H1 (cell line): ENCODE results near the gene ASAH2B. TPM values are rescaled to one million over a fixed set of nuclear protein-coding genes. Genes with fewer than 3 reads are reported as not detected.
"Not testable (repeated sequence)": the region's sequence is repeated elsewhere in the genome, so short reads cannot be mapped to it uniquely, and the experiment has no call there.

Source experiments
- CTCF ChIA-PET: fragments of 300-600 bp; sonication (Branson Sonifier 250); formaldehyde crosslinking; loops from one replicate; lab custom pipeline; 2021; ENCODE audit not compliant: partially characterized antibody; lab: Charles Lee
- POLR2A ChIA-PET: fragments of 300-600 bp; sonication (Branson Sonifier 250); formaldehyde crosslinking; loops from one replicate; lab custom pipeline; 2021; ENCODE audit warnings: inconsistent platforms; ENCODE audit not compliant: partially characterized antibody; lab: Charles Lee
- DNase-seq, 2 experiments: peaks; one replicate each; pipeline versions ENCODE4 v3.0.0 to v3.0.0-alpha.2; 2010 to 2022; ENCODE audit warnings: low spot score in 2 of 2, low read depth in 1 of 2, mixed read lengths in 1 of 2
- FAIRE-seq: peaks from 2 replicates; lab custom pipeline; 2011; peaks lifted over from hg19 to GRCh38; lab: Jason Lieb, UNC
- H2AFZ ChIP-seq: 2 replicates; pipeline ENCODE4 v1.8.1; 2012; ENCODE audit warnings: low read length, inconsistent platforms
- H2AK5ac ChIP-seq: 2 replicates; pipeline ENCODE4 v1.6.1; 2013; ENCODE audit warnings: low read depth, low read length
- H2BK120ac ChIP-seq: replicated peaks from 2 replicates; pipeline ENCODE3; 2013; ENCODE audit warnings: low read depth, low read length, inconsistent platforms
- H2BK12ac ChIP-seq: 2 replicates; pipeline ENCODE4 v1.6.1; 2013; ENCODE audit warnings: low read depth, low read length
- H2BK15ac ChIP-seq: 2 replicates; pipeline ENCODE4 v1.6.1; 2013; ENCODE audit warnings: low read length
- H2BK20ac ChIP-seq: 2 replicates; pipeline ENCODE4 v1.6.1; 2013; ENCODE audit warnings: low read length
- H2BK5ac ChIP-seq: 2 replicates; pipeline ENCODE4 v1.6.1; 2013; ENCODE audit warnings: low read depth, low read length
- H3K14ac ChIP-seq: 2 replicates; pipeline ENCODE4 v1.6.1; 2013; ENCODE audit warnings: inconsistent platforms; ENCODE audit not compliant: insufficient read length
- H3K18ac ChIP-seq: 2 replicates; pipeline ENCODE4 v1.6.1; 2013; ENCODE audit warnings: low read length; ENCODE audit errors: extremely low read depth
- H3K23ac ChIP-seq: 2 replicates; pipeline ENCODE4 v1.6.1; 2013; ENCODE audit warnings: inconsistent platforms; ENCODE audit not compliant: insufficient read length
- H3K23me2 ChIP-seq: 2 replicates; pipeline ENCODE4 v1.6.1; 2013; ENCODE audit warnings: low read depth, low read length
- H3K27ac ChIP-seq: 2 replicates; pipeline ENCODE4 v1.6.1; 2011; ENCODE audit warnings: low read depth, low read length, inconsistent platforms
- H3K27me3 ChIP-seq, 4 experiments: replicated peaks in 1 of 4; 1 replicate in 1 of 4; 2 replicates in 3 of 4; pipeline versions ENCODE4 v1.6.1 to v1.8.1; 2011 to 2013; ENCODE audit warnings: low read length in 3 of 4, mild to moderate bottlenecking in 3 of 4, inconsistent platforms in 2 of 4, mixed read lengths in 2 of 4, moderate library complexity in 1 of 4; ENCODE audit not compliant: control insufficient read depth in 3 of 4, insufficient read depth in 3 of 4; ENCODE audit errors: extremely low read depth in 1 of 4
- H3K36me3 ChIP-seq, 4 experiments: 2 replicates each; pipeline versions ENCODE4 v1.6.1 to v1.8.1; 2011 to 2013; ENCODE audit warnings: mild to moderate bottlenecking in 4 of 4, low read length in 3 of 4, moderate library complexity in 2 of 4, control low read depth in 1 of 4, inconsistent platforms in 1 of 4; ENCODE audit not compliant: insufficient read depth in 4 of 4, control insufficient read depth in 2 of 4
- H3K4ac ChIP-seq: replicated peaks from 2 replicates; pipeline ENCODE3; 2013; ENCODE audit warnings: low read length, low read depth, mixed read lengths, inconsistent platforms; ENCODE audit not compliant: insufficient read length
- H3K4me1 ChIP-seq, 4 experiments: replicated peaks in 1 of 4; 1 replicate in 1 of 4; 2 replicates in 3 of 4; pipeline versions ENCODE4 v1.6.1 to v1.8.1; 2011 to 2013; ENCODE audit warnings: low read length in 3 of 4, inconsistent platforms in 2 of 4, mixed read lengths in 1 of 4; ENCODE audit not compliant: insufficient read depth in 4 of 4, control insufficient read depth in 3 of 4
- H3K4me2 ChIP-seq, 2 experiments: 2 replicates each; pipeline versions ENCODE4 v1.6.1 to v1.8.1; 2011 to 2013; ENCODE audit warnings: low read depth in 2 of 2, low read length in 2 of 2, control low read depth in 1 of 2, inconsistent platforms in 1 of 2, mild to moderate bottlenecking in 1 of 2; ENCODE audit not compliant: insufficient read depth in 1 of 2
- H3K4me3 ChIP-seq, 4 experiments: fragments of 200-600, 300-600 bp in 1 of 4; sonication (generic), shearing (Covaris generic), sonication (Bioruptor Twin) in 1 of 4; 2 replicates each; pipeline versions ENCODE4 v1.5.1 to v1.8.1; 2011 to 2016; ENCODE audit warnings: low read length in 4 of 4, low read depth in 3 of 4, control low read depth in 2 of 4, inconsistent platforms in 2 of 4, mild to moderate bottlenecking in 2 of 4, mixed read lengths in 1 of 4, moderate library complexity in 1 of 4; ENCODE audit not compliant: insufficient read depth in 2 of 4; ENCODE audit errors: extremely low read depth in 1 of 4
- H3K56ac ChIP-seq: replicated peaks from 2 replicates; pipeline ENCODE3; 2013; ENCODE audit warnings: low read depth, mild to moderate bottlenecking, mixed read lengths, low read length, inconsistent platforms; ENCODE audit not compliant: insufficient read length
- H3K79me1 ChIP-seq: 2 replicates; pipeline ENCODE4 v1.6.1; 2013; ENCODE audit warnings: low read depth, low read length, control low read depth
- H3K79me2 ChIP-seq, 2 experiments: 2 replicates each; pipeline versions ENCODE4 v1.6.1 to v1.8.1; 2012 to 2013; ENCODE audit warnings: low read length in 2 of 2, mild to moderate bottlenecking in 2 of 2, inconsistent platforms in 1 of 2; ENCODE audit not compliant: insufficient read depth in 2 of 2, control insufficient read depth in 1 of 2
- H3K9ac ChIP-seq, 4 experiments: replicated peaks in 1 of 4; 1 replicate in 1 of 4; 2 replicates in 3 of 4; pipeline versions ENCODE4 v1.6.1 to v1.8.1; 2011 to 2013; ENCODE audit warnings: low read depth in 3 of 4, low read length in 3 of 4, control low read depth in 2 of 4, mild to moderate bottlenecking in 2 of 4, moderate library complexity in 2 of 4, inconsistent platforms in 1 of 4; ENCODE audit errors: extremely low read depth in 1 of 4
- H3K9me3 ChIP-seq, 2 experiments: 2 replicates each; pipeline versions ENCODE4 v1.6.1 to v1.8.1; 2012 to 2013; ENCODE audit warnings: mild to moderate bottlenecking in 2 of 2, moderate library complexity in 2 of 2, control low read depth in 1 of 2, inconsistent platforms in 1 of 2, low read depth in 1 of 2, low read length in 1 of 2, mixed read lengths in 1 of 2; ENCODE audit not compliant: insufficient read depth in 2 of 2
- H4K20me1 ChIP-seq, 2 experiments: replicated peaks in 1 of 2; 2 replicates each; pipeline versions ENCODE3 to v1.8.1; 2011 to 2013; ENCODE audit warnings: inconsistent platforms in 2 of 2, low read length in 2 of 2, mild to moderate bottlenecking in 1 of 2; ENCODE audit not compliant: insufficient read depth in 2 of 2, control insufficient read depth in 1 of 2
- H4K5ac ChIP-seq: 2 replicates; pipeline ENCODE4 v1.6.1; 2013; ENCODE audit warnings: low read length, low read depth, mixed read lengths, inconsistent platforms; ENCODE audit not compliant: insufficient read length
- H4K8ac ChIP-seq: 2 replicates; pipeline ENCODE4 v1.8.0; 2013; ENCODE audit warnings: mild to moderate bottlenecking, moderate library complexity, low read length, inconsistent platforms; ENCODE audit not compliant: insufficient read depth; ENCODE audit errors: extremely low read depth
- H4K91ac ChIP-seq: replicated peaks from 2 replicates; pipeline ENCODE3; 2013; ENCODE audit warnings: low read length, mixed read lengths, inconsistent platforms; ENCODE audit not compliant: insufficient read length
- WGBS, 2 experiments: shearing (Covaris generic) in 1 of 2; methylation state at CpG; one replicate each; pipeline versions ENCODE4 v1.1.6 to v1.1.7; 2013 to 2015; ENCODE audit warnings: low lambda C conversion rate in 2 of 2, mixed read lengths in 2 of 2, inconsistent platforms in 1 of 2, low coverage in 1 of 2, missing lambda C conversion rate in 1 of 2; ENCODE audit not compliant: insufficient replicate concordance in 2 of 2, insufficient coverage in 1 of 2, insufficient read length in 1 of 2; ENCODE audit errors: extremely low coverage in 1 of 2, missing lambda C conversion rate in 1 of 2; 5-methylcytosine and 5-hydroxymethylcytosine counted together
- polyA plus RNA-seq, 7 experiments: library from polyadenylated mRNA; depleted of rRNA in 3 of 7; stranded (reverse) in 5 of 7; unstranded in 2 of 7; fragments of >200 nt in 5 of 7; fragments of 200-250 nt in 2 of 7; gene quantifications; 1 replicate in 5 of 7; 2 replicates in 1 of 7; 4 replicates in 1 of 7; pipeline versions ENCODE4 v1.2.1 to v1.2.3, GENCODE V29; 2011 to 2013; ENCODE audit warnings: missing spikeins in 2 of 7, mixed read lengths in 2 of 7
- total RNA-seq: library from RNA; stranded (reverse); fragmentation: NEBNext Ultra II Directional; extraction: Animal tissue kit (Norgen Biotek cat#: 25700); gene quantifications from 2 replicates; pipeline ENCODE4 v1.2.1, GENCODE V29; 2021

Gene ASAH2B
- total and polyA plus RNA-seq, 2 of the 8 experiments (the other 6 are each of a cell fraction or from before 2014, with no cell fraction given) = 3.6 to 4.7 TPM

GRCh38 chr10:50702997-50703396 is 36.7 kb upstream of the ASAH2B start:
- H3K79me1 ChIP-seq, H3K14ac ChIP-seq, H4K20me1 ChIP-seq, DNase-seq, H3K4me3 ChIP-seq, H3K36me3 ChIP-seq, H2BK5ac ChIP-seq, H4K5ac ChIP-seq, H2BK20ac ChIP-seq, H3K23me2 ChIP-seq, H3K4me2 ChIP-seq, H3K9me3 ChIP-seq, H3K27me3 ChIP-seq, H2BK15ac ChIP-seq, H3K56ac ChIP-seq, H4K8ac ChIP-seq, H4K91ac ChIP-seq, H2AFZ ChIP-seq, H3K79me2 ChIP-seq, H3K23ac ChIP-seq, H3K4me1 ChIP-seq, H3K4ac ChIP-seq, FAIRE-seq, H3K9ac ChIP-seq, POLR2A ChIA-PET, H2AK5ac ChIP-seq, H2BK12ac ChIP-seq, H3K18ac ChIP-seq, CTCF ChIA-PET, H3K27ac ChIP-seq, H2BK120ac ChIP-seq: not testable (repeated sequence)
- WGBS, 2 experiments = 98% methylated on average over 5 of the region's 7 CpGs; no CpG with 5 or more reads in 1 of the 2 experiments

DNA sequence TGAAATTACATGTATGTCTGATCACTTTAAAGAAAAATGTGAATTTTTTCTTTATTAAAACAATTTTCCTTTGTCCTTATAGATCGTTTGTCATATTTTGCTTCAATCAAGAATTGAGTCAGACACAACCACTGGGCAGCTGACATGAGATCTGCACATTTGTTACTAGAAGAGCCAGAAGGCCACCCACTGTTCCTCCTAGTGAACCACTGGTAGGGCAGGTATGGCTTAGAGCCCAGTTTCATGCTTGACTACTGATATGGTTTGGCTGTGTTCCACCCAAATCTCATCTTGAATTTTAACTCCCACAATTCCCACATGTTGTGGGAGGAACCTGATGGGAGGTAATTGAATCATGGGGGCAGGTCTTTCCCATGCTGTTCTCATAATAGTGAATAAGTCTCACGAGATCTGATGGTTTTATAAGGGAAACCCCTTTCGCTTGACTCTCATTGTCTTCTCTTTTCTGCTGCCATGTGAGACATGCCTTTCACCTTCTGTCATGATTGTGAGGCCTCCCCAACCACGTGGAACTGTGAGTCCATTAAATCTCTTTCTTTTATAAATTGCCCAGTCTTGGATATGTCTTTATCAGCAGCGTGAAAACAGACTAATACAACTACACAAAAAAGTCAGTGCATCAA is 35.2 kb upstream of the ASAH2B start:
- H3K14ac ChIP-seq, H3K27ac ChIP-seq, H2AK5ac ChIP-seq, H2BK20ac ChIP-seq, H2BK12ac ChIP-seq, H2BK15ac ChIP-seq, H3K27me3 ChIP-seq, POLR2A ChIA-PET, H2BK5ac ChIP-seq, H3K23ac ChIP-seq, CTCF ChIA-PET, H3K18ac ChIP-seq, H4K91ac ChIP-seq, H4K5ac ChIP-seq, H2AFZ ChIP-seq, H3K23me2 ChIP-seq, H2BK120ac ChIP-seq, H3K4me1 ChIP-seq, H4K20me1 ChIP-seq, FAIRE-seq, H3K4me3 ChIP-seq, H3K4me2 ChIP-seq, H3K79me1 ChIP-seq, H3K9ac ChIP-seq, DNase-seq, H3K4ac ChIP-seq, H3K56ac ChIP-seq, H4K8ac ChIP-seq, H3K79me2 ChIP-seq, H3K9me3 ChIP-seq, H3K36me3 ChIP-seq: not testable (repeated sequence)
- 89% methylated on average over 5 of the region's 5 CpGs; no CpG with 5 or more reads in 1 of the 2 experiments for WGBS, 2 experiments
